Motor neuron (in vitro differentiated cells): ENCODE results near the gene NUMB. TPM values are rescaled to one million over a fixed set of nuclear protein-coding genes. Genes with fewer than 3 reads are reported as not detected.

Experiments
- ATAC-seq, 8 experiments: fragments of 200-7000 bp; cut with Tn5 transposase; replicated peaks in 6 of 8; 2 replicates each; pipeline ENCODE4 v1.8.0; 2021; ENCODE audit warnings: mild to moderate bottlenecking in 8 of 8, moderate library complexity in 8 of 8
- H3K27ac ChIP-seq, 2 donors: fragments of 250-450 bp; sonication (Bioruptor Pico); 2 replicates each; pipeline ENCODE4 v1.9.0; 2021; ENCODE audit warnings: antibody characterized with exemption in 2 of 2, mild to moderate bottlenecking in 2 of 2, moderate library complexity in 1 of 2
- H3K4me1 ChIP-seq, 2 donors: fragments of 250-450 bp; sonication (Bioruptor Pico); replicated peaks in 1 of 2; 2 replicates each; pipeline ENCODE4 v1.6.1; 2021; ENCODE audit warnings: antibody characterized with exemption in 2 of 2, mild to moderate bottlenecking in 2 of 2, moderate library complexity in 1 of 2
- H3K4me3 ChIP-seq, 5 donors: fragments of 250-450 bp; sonication (Bioruptor Pico); 2 replicates each; pipeline ENCODE4 v1.9.0; 2021; ENCODE audit warnings: antibody characterized with exemption in 5 of 5, mild to moderate bottlenecking in 5 of 5, moderate library complexity in 4 of 5
- WGBS, 10 experiments: fragments of 450-650 bp; shearing (Covaris generic); methylation state at CpG; one replicate each; pipeline ENCODE4 v1.0.0; 2022; 5-methylcytosine and 5-hydroxymethylcytosine counted together
- in situ Hi-C, 9 experiments: fragments of 400-800 bp; cut with MboI; loops; one replicate each; pipeline ENCODE4 v1.15.0; 2021; ENCODE audit warnings: low sequenced_read_pairs in 9 of 9, low pct_unique_long_range_greater_than_20kb in 2 of 9; ENCODE audit not compliant: unreplicated experiment in 9 of 9
- total RNA-seq, 8 experiments: library from RNA; unstranded; fragments of 300-600 nt; gene quantifications; 2 replicates each; pipeline versions ENCODE4 v1.2.3 to v1.2.4, GENCODE V29; 2022

NUMB gene
- 10 to 100 TPM; 13.4 to 56.8 (median 25.3) TPM for total RNA-seq

DNA sequence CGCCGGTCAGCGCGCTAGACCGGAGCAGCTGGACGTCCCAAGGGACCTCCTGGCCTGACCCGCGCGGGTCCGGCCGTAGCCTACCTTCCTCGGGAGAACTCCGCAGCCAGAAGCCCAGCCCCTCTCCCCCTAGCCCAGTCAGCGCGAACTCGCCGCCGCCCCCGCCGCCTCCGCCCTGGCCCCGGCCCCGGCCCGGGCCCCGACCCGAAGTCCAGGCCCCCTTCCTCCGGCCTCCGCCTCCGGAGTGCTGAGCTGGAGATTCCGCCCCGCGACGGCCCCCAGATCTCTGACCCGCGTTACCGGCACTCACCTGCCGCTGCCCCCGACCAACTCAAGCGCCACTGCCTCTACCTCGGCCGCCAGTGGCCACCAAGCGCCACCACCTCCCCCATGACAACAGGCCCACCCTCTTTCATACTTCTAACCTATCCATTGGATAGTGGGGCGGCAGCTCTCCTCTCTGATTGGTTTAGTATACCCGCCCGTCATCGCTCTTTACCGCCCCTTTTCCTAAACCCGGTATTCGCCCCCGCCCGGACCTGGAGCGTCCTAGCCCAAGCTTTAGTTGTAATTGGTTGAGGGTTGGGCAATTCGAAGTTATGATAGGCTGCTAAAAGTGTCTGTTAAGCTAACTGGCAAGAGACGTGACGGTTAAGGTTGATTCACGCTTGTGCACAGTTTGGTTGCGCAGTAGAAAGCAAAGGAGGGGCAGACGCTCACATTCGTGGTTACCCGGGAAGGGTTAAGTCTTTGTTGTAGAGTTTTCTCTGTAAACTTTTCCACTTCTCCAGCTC lies at the start of gene NUMB:
TSS of gene NUMB (minus strand) at position 364 of the 794 bp plus-strand sequence. CDS start 102,795 bp downstream, outside the sequence.
- H3K4me3 ChIP-seq, result peak within 1 kb of the TSS; percentile 69 to 97 (median 88)
- WGBS, 10 experiments, result 0 to 3% (median 0%) methylated on average over 2 to 10 of the region's 60 CpGs; no CpG with 5 or more reads in 4 of the 10 experiments
- peak within 1 kb of the TSS; percentile 43 to 82 for H3K27ac ChIP-seq
- in situ Hi-C loops, result loop anchor here in 4 of 9 experiments (25.0 kb wide), 3 partner anchors 171 to 296 kb away; no protein-coding TSS in a partner anchor
- ATAC-seq, result peak; percentile 93 to 97 (median 96)
- H3K4me1 ChIP-seq, result peaks cover 7 to 10% of the 10 kb centered on the region in 2 donors

- in situ Hi-C loops, result loop anchor here in 3 of 9 experiments (25.0 kb wide), 2 partner anchors 109 to 134 kb away; partner anchors contain the start of genes DNAL1 (in 2 of the 3) and ACOT6 (in 1 of the 3)
- WGBS, 10 experiments, result 73 to 100% (median 96%) methylated on average over 2 to 3 of the region's 3 CpGs; no CpG with 5 or more reads in 4 of the 10 experiments
- Histone ChIP-seq H3K4me3 (no peak overlapping the region), H3K27ac (no peak overlapping the region), H3K4me1 (no peaks in the 10 kb centered on the region)
- ATAC-seq, result no peak
These were observed 45.3 kb upstream of the NUMB start for GRCh38 chr14:73503648-73504047.

DNA sequence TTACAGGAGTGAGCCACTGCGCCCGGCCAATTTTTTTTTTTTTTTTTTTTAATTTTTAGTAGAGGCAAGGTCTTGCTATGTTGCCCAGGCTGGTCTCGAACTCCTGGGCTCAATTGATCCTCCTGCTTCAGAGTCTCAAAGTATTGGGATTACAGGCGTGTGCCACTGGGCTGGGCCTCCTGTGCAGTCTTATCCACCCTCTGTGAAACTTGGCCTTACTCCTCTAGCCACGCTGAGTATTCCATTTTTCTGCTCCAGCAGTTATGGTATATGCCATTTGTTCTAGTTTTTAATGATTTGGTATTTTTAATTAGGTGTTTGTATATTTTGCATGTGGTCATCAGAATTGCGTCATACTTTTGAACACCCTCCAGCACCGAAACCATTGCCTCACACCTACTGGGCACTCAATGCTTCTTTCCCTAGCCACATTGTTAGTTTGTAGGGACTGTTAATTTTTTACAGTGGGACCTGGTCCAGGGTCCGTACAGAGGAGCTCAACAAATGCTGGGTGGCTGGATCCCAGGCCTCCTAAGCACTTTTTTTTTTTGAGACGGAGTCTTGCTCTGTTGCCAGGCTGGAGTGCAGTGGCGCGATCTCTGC lies 43.8 kb upstream of the NUMB start:
- no peak overlapping the region for H3K27ac ChIP-seq
- no peak for ATAC-seq
- WGBS, 10 experiments, result 61 to 100% (median 90%) methylated on average over 1 to 8 of the region's 11 CpGs; no CpG with 5 or more reads in 1 of the 10 experiments
- H3K4me3 ChIP-seq, result no peak overlapping the region
- no peaks in the 10 kb centered on the region for H3K4me1 ChIP-seq
- in situ Hi-C loops, result loop anchor here in 3 of 9 experiments (25.0 kb wide), 2 partner anchors 110 to 135 kb away; partner anchors contain the start of genes DNAL1 (in 2 of the 3) and ACOT6 (in 1 of the 3)

- Histone ChIP-seq H3K4me1 (no peaks in the 10 kb centered on the region), H3K4me3 (no peak overlapping the region), H3K27ac (no peak overlapping the region)
- in situ Hi-C loops, result loop anchor here in 3 of 9 experiments (25.0 kb wide), 2 partner anchors 112 to 137 kb away; partner anchors contain the start of genes DNAL1 (in 2 of the 3) and ACOT6 (in 1 of the 3)
- WGBS, 10 experiments, result 80 to 100% (median 91%) methylated on average over 1 to 5 of the region's 6 CpGs; no CpG with 5 or more reads in 6 of the 10 experiments
- ATAC-seq, result no peak
These were observed 42.0 kb upstream of the NUMB start for GRCh38 chr14:73500360-73500759.

GRCh38 chr14:73494593-73494992 lies 36.2 kb upstream of the NUMB start:
- no peak for ATAC-seq
- Histone ChIP-seq H3K4me3 (no peak overlapping the region), H3K27ac (no peak overlapping the region), H3K4me1 (peaks cover 19 to 21% of the 10 kb centered on the region in 2 donors)
- WGBS, 10 experiments, result 100% methylated on average over 1 to 2 of the region's 2 CpGs; no CpG with 5 or more reads in 4 of the 10 experiments
- in situ Hi-C loops, result loop anchor here in 1 of 9 experiments (25.0 kb wide), 1 partner anchor 332 kb away; no protein-coding TSS in a partner anchor

GRCh38 chr14:73492670-73493069 lies 34.3 kb upstream of the NUMB start:
- in situ Hi-C loops, result loop anchor here in 1 of 9 experiments (25.0 kb wide), 1 partner anchor 330 kb away; no protein-coding TSS in a partner anchor
- peaks cover 19 to 21% of the 10 kb centered on the region in 2 donors for H3K4me1 ChIP-seq
- WGBS, 10 experiments, result 53 to 100% (median 75%) methylated on average over 1 to 3 of the region's 5 CpGs; no CpG with 5 or more reads in 1 of the 10 experiments
- H3K27ac ChIP-seq, result no peak overlapping the region
- ATAC-seq, result no peak
- H3K4me3 ChIP-seq, result peak overlapping the region; percentile 53 to 68 (median 61)

DNA sequence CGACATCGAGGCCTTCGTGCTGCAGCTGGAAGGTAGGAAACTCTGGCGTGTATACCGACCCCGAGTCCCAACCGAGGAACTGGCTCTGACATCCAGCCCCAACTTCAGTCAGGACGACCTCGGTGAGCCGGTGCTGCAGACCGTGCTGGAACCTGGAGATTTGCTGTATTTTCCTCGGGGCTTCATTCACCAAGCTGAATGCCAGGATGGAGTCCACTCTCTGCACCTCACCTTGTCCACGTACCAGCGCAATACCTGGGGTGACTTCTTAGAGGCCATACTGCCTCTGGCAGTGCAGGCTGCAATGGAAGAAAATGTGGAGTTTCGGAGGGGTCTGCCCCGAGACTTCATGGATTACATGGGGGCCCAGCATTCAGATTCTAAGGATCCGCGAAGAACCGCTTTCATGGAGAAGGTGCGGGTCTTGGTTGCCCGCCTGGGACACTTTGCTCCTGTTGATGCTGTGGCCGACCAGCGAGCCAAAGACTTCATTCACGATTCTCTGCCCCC lies 33.8 kb upstream of the NUMB start:
- Histone ChIP-seq H3K4me1 (peaks cover 19 to 21% of the 10 kb centered on the region in 2 donors), H3K4me3 (peak overlapping the region; percentile 53 to 68 (median 61)), H3K27ac (no peak overlapping the region)
- in situ Hi-C loops, result loop anchor here in 1 of 9 experiments (25.0 kb wide), 1 partner anchor 330 kb away; no protein-coding TSS in a partner anchor
- no peak for ATAC-seq
- 0 to 82% (median 59%) methylated on average over 1 to 13 of the region's 24 CpGs; no CpG with 5 or more reads in 3 of the 10 experiments for WGBS, 10 experiments

GRCh38 chr14:73491256-73492042 lies 33.1 kb upstream of the NUMB start:
- peak; percentile 48 to 75 (median 68) for ATAC-seq
- Histone ChIP-seq H3K4me3 (peak overlapping the region; percentile 53 to 68 (median 61)), H3K4me1 (peaks cover 19 to 21% of the 10 kb centered on the region in 2 donors), H3K27ac (peak overlapping the region; percentile 48 to 78)
- 0% methylated on average over 1 to 14 of the region's 94 CpGs; no CpG with 5 or more reads in 6 of the 10 experiments for WGBS, 10 experiments
- in situ Hi-C loops, result loop anchor here in 1 of 9 experiments (25.0 kb wide), 1 partner anchor 329 kb away; no protein-coding TSS in a partner anchor

GRCh38 chr14:73489481-73490175 lies 31.3 kb upstream of the NUMB start:
- no peak for ATAC-seq
- Histone ChIP-seq H3K4me1 (peaks cover 19 to 21% of the 10 kb centered on the region in 2 donors), H3K4me3 (no peak overlapping the region), H3K27ac (no peak overlapping the region)
- in situ Hi-C loops, result loop anchor here in 1 of 9 experiments (25.0 kb wide), 1 partner anchor 327 kb away; no protein-coding TSS in a partner anchor
- WGBS, 10 experiments, result 16 to 100% (median 89%) methylated on average over 2 to 5 of the region's 6 CpGs

DNA sequence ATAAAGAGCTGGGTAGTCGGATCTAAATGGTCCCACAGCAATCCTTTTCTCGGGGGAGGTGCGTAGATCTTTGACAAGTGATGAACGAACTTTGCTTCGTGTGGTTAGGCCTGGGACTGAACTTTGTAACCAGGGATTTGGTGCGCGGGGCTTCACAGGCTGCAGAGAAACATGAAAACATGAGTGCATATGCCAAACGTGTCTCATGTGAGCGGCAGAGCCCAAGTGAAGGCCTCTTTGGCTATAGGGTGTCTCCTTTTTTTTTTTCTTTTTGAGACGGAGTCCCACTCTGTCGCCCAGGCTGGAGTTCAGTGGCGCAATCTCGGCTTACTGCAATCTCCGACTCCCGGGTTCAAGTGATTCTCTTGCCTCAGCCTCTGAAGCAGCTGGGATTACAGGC lies 20.3 kb upstream of the NUMB start:
- Histone ChIP-seq H3K4me1 (peaks cover 0 to 5% of the 10 kb centered on the region in 2 donors), H3K27ac (no peak overlapping the region), H3K4me3 (no peak overlapping the region)
- in situ Hi-C loops, result loop anchor here in 3 of 9 experiments (10.0 to 25.0 kb wide), 2 partner anchors 184 to 316 kb away; no protein-coding TSS in a partner anchor
- ATAC-seq, result no peak
- WGBS, 10 experiments, result 58 to 100% (median 84%) methylated on average over 2 to 14 of the region's 15 CpGs

- in situ Hi-C loops, result loop anchor here in 3 of 9 experiments (10.0 to 25.0 kb wide), 2 partner anchors 183 to 315 kb away; no protein-coding TSS in a partner anchor
- ATAC-seq, result peak in 1 of 8 experiments; percentile 28
- 59 to 100% (median 90%) methylated on average over 2 to 6 of the region's 6 CpGs; no CpG with 5 or more reads in 1 of the 10 experiments for WGBS, 10 experiments
- H3K4me3 ChIP-seq, result no peak overlapping the region
- peaks cover 0 to 5% of the 10 kb centered on the region in 2 donors for H3K4me1 ChIP-seq
- no peak overlapping the region for H3K27ac ChIP-seq
These were observed 19.4 kb upstream of the NUMB start for GRCh38 chr14:73477618-73478266.
